ENCODE results near the gene MAST4.

The MAST4 gene

DNA sequence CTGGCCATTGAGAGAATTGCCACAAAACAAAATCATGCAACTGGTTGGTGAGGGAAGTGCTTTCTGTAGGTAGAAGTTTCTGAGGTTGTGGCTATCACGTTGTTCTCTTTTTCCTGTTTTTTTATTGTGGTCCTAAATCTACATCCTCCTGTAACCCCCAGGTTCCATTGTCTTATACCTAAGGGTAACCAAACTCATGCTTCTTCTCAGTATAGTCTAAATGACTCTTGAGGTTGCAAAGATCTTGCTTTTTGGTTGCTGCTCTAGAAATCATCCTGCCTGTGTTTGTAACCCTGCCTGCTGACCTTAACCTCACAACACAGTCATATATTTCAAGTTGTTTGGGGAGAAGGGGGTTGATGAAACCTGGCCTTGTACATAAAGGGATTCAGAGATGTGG is 327.3 kb downstream of the MAST4 start:
- no peak for DNase-seq (ENCODE audit: low read depth in 1 of 2, low spot score in 1 of 2)
- TF ChIP-seq POLR2AphosphoS5 (IDR thresholded peaks at IDR 0.05; ENCODE audit: low read depth), result no peak
- TF ChIP-seq GABPA (IDR thresholded peaks at IDR 0.05; ENCODE audit: low read depth), result no peak
- no peak for TF ChIP-seq CTCF (IDR thresholded peaks at IDR 0.05; ENCODE audit: insufficient read depth, low read length)
- TF ChIP-seq SPI1 (IDR thresholded peaks at IDR 0.05; ENCODE audit: borderline replicate concordance, low read depth), result no peak
- TF ChIP-seq, protein P1, sequence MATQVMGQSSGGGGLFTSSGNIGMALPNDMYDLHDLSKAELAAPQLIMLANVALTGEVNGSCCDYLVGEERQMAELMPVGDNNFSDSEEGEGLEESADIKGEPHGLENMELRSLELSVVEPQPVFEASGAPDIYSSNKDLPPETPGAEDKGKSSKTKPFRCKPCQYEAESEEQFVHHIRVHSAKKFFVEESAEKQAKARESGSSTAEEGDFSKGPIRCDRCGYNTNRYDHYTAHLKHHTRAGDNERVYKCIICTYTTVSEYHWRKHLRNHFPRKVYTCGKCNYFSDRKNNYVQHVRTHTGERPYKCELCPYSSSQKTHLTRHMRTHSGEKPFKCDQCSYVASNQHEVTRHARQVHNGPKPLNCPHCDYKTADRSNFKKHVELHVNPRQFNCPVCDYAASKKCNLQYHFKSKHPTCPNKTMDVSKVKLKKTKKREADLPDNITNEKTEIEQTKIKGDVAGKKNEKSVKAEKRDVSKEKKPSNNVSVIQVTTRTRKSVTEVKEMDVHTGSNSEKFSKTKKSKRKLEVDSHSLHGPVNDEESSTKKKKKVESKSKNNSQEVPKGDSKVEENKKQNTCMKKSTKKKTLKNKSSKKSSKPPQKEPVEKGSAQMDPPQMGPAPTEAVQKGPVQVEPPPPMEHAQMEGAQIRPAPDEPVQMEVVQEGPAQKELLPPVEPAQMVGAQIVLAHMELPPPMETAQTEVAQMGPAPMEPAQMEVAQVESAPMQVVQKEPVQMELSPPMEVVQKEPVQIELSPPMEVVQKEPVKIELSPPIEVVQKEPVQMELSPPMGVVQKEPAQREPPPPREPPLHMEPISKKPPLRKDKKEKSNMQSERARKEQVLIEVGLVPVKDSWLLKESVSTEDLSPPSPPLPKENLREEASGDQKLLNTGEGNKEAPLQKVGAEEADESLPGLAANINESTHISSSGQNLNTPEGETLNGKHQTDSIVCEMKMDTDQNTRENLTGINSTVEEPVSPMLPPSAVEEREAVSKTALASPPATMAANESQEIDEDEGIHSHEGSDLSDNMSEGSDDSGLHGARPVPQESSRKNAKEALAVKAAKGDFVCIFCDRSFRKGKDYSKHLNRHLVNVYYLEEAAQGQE (IDR thresholded peaks at IDR 0.05; ENCODE audit: insufficient replicate concordance, low read depth), result no peak
- H3K27ac ChIP-seq (replicated peaks), result no peak overlapping the region
- no peaks in the 10 kb centered on the region for H3K27me3 ChIP-seq (ENCODE audit: insufficient read depth, poor library complexity, severe bottlenecking)
- H3K4me3 ChIP-seq (replicated peaks; ENCODE audit: insufficient read depth, low read length), result no peak overlapping the region

GRCh38 chr5:66923922-66924321 is 327.7 kb downstream of the MAST4 start:
- TF ChIP-seq GABPA (IDR thresholded peaks at IDR 0.05; ENCODE audit: low read depth) (no peak), CTCF (IDR thresholded peaks at IDR 0.05; ENCODE audit: insufficient read depth, low read length) (no peak), SPI1 (IDR thresholded peaks at IDR 0.05; ENCODE audit: borderline replicate concordance, low read depth) (no peak), POLR2AphosphoS5 (IDR thresholded peaks at IDR 0.05; ENCODE audit: low read depth) (no peak)
- TF ChIP-seq, protein P1 (IDR thresholded peaks at IDR 0.05; ENCODE audit: insufficient replicate concordance, low read depth), result no peak

GRCh38 chr5:66927140-66927539 is 330.9 kb downstream of the MAST4 start:
- H3K4me3 ChIP-seq (replicated peaks; ENCODE audit: insufficient read depth, low read length), result no peak overlapping the region
- H3K27me3 ChIP-seq (ENCODE audit: insufficient read depth, poor library complexity, severe bottlenecking), result no peaks in the 10 kb centered on the region
- H3K27ac ChIP-seq (replicated peaks), result no peak overlapping the region
- DNase-seq (ENCODE audit: low read depth in 1 of 2, low spot score in 1 of 2), result no peak
- TF ChIP-seq SPI1 (IDR thresholded peaks at IDR 0.05; ENCODE audit: borderline replicate concordance, low read depth), result no peak
- TF ChIP-seq, protein P1 (IDR thresholded peaks at IDR 0.05; ENCODE audit: insufficient replicate concordance, low read depth), result no peak
- no peak for TF ChIP-seq GABPA (IDR thresholded peaks at IDR 0.05; ENCODE audit: low read depth)
- no peak for TF ChIP-seq CTCF (IDR thresholded peaks at IDR 0.05; ENCODE audit: insufficient read depth, low read length)
- no peak for TF ChIP-seq POLR2AphosphoS5 (IDR thresholded peaks at IDR 0.05; ENCODE audit: low read depth)

More at GRCh38 chr5:66923922-66924321, 327.7 kb downstream of the MAST4 start:
- Histone ChIP-seq H3K27me3 (ENCODE audit: insufficient read depth, poor library complexity, severe bottlenecking) (no peaks in the 10 kb centered on the region), H3K4me3 (replicated peaks; ENCODE audit: insufficient read depth, low read length) (no peak overlapping the region), H3K27ac (replicated peaks) (no peak overlapping the region)
- DNase-seq (ENCODE audit: low read depth in 1 of 2, low spot score in 1 of 2), result no peak
